ENCODE measurements around the gene STPG2. TPM values are rescaled to one million over a fixed set of nuclear protein-coding genes. Genes with fewer than 3 reads are reported as not detected.

STPG2 gene
- total and polyA plus RNA-seq, 2 of the 4 experiments (the other 2 are of a cell fraction) = not detected

DNA sequence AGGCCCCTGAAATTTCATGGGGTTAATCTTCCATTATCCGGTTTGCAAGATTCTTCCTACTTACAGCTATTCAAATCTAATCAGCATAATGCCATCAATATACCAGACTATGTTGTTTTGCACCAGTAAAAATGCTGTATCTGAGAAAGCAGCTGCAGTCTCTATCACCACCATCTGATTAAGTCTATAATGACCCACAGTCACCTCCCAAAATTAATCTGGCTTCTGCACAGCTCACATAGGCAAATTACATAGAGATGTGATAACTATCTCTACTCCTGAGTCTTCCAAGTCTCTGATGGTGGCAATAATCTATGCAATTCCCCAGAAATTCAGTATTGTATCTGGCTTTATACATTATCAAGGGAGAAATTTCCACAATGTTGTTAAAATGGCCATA is 113.2 kb downstream of the STPG2 start:
- H3K4ac ChIP-seq (ENCODE audit: low read depth, low read length) = no peak overlapping the region
- in situ Hi-C loops (cut with MboI; ENCODE audit: low sequenced_read_pairs) (no loop called here), dilution Hi-C loops (cut with HindIII; ENCODE audit: low sequenced_read_pairs, unreplicated experiment) (no loop called here), intact Hi-C loops (cut with micrococcal nuclease) (no loop called here)
- H2AK9ac ChIP-seq (replicated peaks; ENCODE audit: low read depth, low read length, poor library complexity) = no peak overlapping the region
- no peak overlapping the region for H3K18ac ChIP-seq (ENCODE audit: low read depth, low read length)
- H3K56ac ChIP-seq (ENCODE audit: extremely low read depth, insufficient read depth, low read length) = no peak overlapping the region
- no peaks in the 10 kb centered on the region for H3K27me3 ChIP-seq (ENCODE audit: control insufficient read depth, insufficient read depth, low read length)
- BruUV-seq (replicated peaks) = no TSS peak
- no peak overlapping the region for H4K5ac ChIP-seq (ENCODE audit: low read depth, low read length)
- ATAC-seq (ENCODE audit: low read depth) = no peak
- no peak overlapping the region for H3K27ac ChIP-seq (ENCODE audit: insufficient read depth, low read length)
- no peaks in the 10 kb centered on the region for H3K9me3 ChIP-seq (ENCODE audit: control insufficient read depth, insufficient read depth, low read length)
- no peak overlapping the region for H3K14ac ChIP-seq (replicated peaks; ENCODE audit: low read depth, low read length)
- H3K36me3 ChIP-seq (ENCODE audit: control insufficient read depth, insufficient read depth, low read length) = no peaks in the 10 kb centered on the region
- no peak overlapping the region for H3K4me2 ChIP-seq (ENCODE audit: low read depth, low read length)
- DNase-seq = no peak
- no peaks in the 10 kb centered on the region for H3K4me1 ChIP-seq (ENCODE audit: control insufficient read depth, insufficient read depth, low read length)
- no peak overlapping the region for H2BK120ac ChIP-seq (ENCODE audit: low read depth, low read length)
- H4K20me1 ChIP-seq (ENCODE audit: insufficient read depth, low read length) = no peaks in the 10 kb centered on the region
- no peak overlapping the region for H2BK5ac ChIP-seq (ENCODE audit: low read depth, low read length, poor library complexity, severe bottlenecking)
- H3K9me1 ChIP-seq (ENCODE audit: insufficient read depth, low read length) = no peaks in the 10 kb centered on the region
- POLR2A ChIA-PET (ENCODE audit: unreplicated experiment) = no interaction called here
- CTCF ChIA-PET = no interaction called here
- WGBS, 2 experiments (ENCODE audit: extremely low coverage in 2 of 2, insufficient read length in 1 of 2) = no CpG with 5 or more reads among the region's 1 CpG
- no peak overlapping the region for H3K23ac ChIP-seq (ENCODE audit: low read depth, low read length)
- no peak overlapping the region for H4K8ac ChIP-seq (ENCODE audit: low read depth in 2 of 2, low read length in 2 of 2)
- no peaks in the 10 kb centered on the region for H3K79me1 ChIP-seq (ENCODE audit: low read depth in 1 of 2, low read length in 2 of 2)
- no peak overlapping the region for H3K4me3 ChIP-seq (ENCODE audit: insufficient read depth, low read depth, low read length)
- H2AK5ac ChIP-seq (ENCODE audit: low read depth, low read length) = no peak overlapping the region
- no peak overlapping the region for H4K91ac ChIP-seq (ENCODE audit: insufficient read depth, low read depth, low read length)
- H2BK20ac ChIP-seq (ENCODE audit: low read depth, low read length) = no peak overlapping the region
- no peak overlapping the region for H3K9ac ChIP-seq (ENCODE audit: low read depth, low read length)
- H2AFZ ChIP-seq (replicated peaks; ENCODE audit: low read length, poor library complexity) = no peak overlapping the region
- TF ChIP-seq ELK1 (IDR thresholded peaks at IDR 0.05; ENCODE audit: borderline replicate concordance, low read depth, low read length) (no peak), RCOR1 (IDR thresholded peaks at IDR 0.05; ENCODE audit: insufficient replicate concordance, low read length) (no peak), NFE2L2 (IDR thresholded peaks at IDR 0.05; ENCODE audit: low read depth, low read length) (no peak), POLR2A (IDR thresholded peaks at IDR 0.05; ENCODE audit: low read depth, low read length) (no peak), SMC3 (IDR thresholded peaks at IDR 0.05; ENCODE audit: low read depth, low read length) (no peak), FOS (IDR thresholded peaks at IDR 0.05; ENCODE audit: low read depth, low read length) (no peak), RFX5 (IDR thresholded peaks at IDR 0.05; ENCODE audit: low read depth, low read length) (no peak), BHLHE40 (IDR thresholded peaks at IDR 0.05; ENCODE audit: low read depth, low read length) (no peak), MXI1 (IDR thresholded peaks at IDR 0.05; ENCODE audit: borderline replicate concordance, low read depth, low read length) (no peak), CEBPB (IDR thresholded peaks at IDR 0.05; ENCODE audit: low read depth, low read length) (no peak), RAD21 (IDR thresholded peaks at IDR 0.05; ENCODE audit: low read length) (no peak), MAZ (IDR thresholded peaks at IDR 0.05; ENCODE audit: borderline replicate concordance, low read depth, low read length) (no peak), MAFK (IDR thresholded peaks at IDR 0.05; ENCODE audit: low read depth, low read length) (no peak), CHD1 (IDR thresholded peaks at IDR 0.05; ENCODE audit: low read depth, low read length) (no peak)
- TF ChIP-seq, protein P1, sequence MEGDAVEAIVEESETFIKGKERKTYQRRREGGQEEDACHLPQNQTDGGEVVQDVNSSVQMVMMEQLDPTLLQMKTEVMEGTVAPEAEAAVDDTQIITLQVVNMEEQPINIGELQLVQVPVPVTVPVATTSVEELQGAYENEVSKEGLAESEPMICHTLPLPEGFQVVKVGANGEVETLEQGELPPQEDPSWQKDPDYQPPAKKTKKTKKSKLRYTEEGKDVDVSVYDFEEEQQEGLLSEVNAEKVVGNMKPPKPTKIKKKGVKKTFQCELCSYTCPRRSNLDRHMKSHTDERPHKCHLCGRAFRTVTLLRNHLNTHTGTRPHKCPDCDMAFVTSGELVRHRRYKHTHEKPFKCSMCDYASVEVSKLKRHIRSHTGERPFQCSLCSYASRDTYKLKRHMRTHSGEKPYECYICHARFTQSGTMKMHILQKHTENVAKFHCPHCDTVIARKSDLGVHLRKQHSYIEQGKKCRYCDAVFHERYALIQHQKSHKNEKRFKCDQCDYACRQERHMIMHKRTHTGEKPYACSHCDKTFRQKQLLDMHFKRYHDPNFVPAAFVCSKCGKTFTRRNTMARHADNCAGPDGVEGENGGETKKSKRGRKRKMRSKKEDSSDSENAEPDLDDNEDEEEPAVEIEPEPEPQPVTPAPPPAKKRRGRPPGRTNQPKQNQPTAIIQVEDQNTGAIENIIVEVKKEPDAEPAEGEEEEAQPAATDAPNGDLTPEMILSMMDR (conservative IDR thresholded peaks at IDR 0.05; ENCODE audit: low read depth, low read length) = no peak
- TF ChIP-seq, protein P2, sequence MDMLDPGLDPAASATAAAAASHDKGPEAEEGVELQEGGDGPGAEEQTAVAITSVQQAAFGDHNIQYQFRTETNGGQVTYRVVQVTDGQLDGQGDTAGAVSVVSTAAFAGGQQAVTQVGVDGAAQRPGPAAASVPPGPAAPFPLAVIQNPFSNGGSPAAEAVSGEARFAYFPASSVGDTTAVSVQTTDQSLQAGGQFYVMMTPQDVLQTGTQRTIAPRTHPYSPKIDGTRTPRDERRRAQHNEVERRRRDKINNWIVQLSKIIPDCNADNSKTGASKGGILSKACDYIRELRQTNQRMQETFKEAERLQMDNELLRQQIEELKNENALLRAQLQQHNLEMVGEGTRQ (IDR thresholded peaks at IDR 0.05; ENCODE audit: low read depth, low read length) = no peak
- H2BK15ac ChIP-seq (ENCODE audit: low read depth, low read length) = no peak overlapping the region
